Measurements from ENCODE around the gene TRIO. TPM values are rescaled to one million over a fixed set of nuclear protein-coding genes. Genes with fewer than 3 reads are reported as not detected.

The TRIO gene
- total RNA-seq, 1 donor from 2014 or later, result 148 TPM

GRCh38 chr5:14502294-14502690 lies 359.1 kb downstream of the TRIO start:
- TF ChIP-seq CTCF (IDR thresholded peaks at IDR 0.05), result no peak
- no peaks in the 10 kb centered on the region for H3K27me3 ChIP-seq
- intact Hi-C loops (cut with DNase I), result no loop called here
- no peak overlapping the region for H3K4me3 ChIP-seq
- H3K27ac ChIP-seq, result no peak overlapping the region
- H3K36me3 ChIP-seq, result peaks cover 84% of the 10 kb centered on the region
- H3K4me1 ChIP-seq, result no peaks in the 10 kb centered on the region
- no peaks in the 10 kb centered on the region for H3K9me3 ChIP-seq
- ATAC-seq (no peak), DNase-seq (no peak)

- DNase-seq (no peak), ATAC-seq (peak; percentile 38)
- H3K4me3 ChIP-seq, result no peak overlapping the region
- peaks cover 81% of the 10 kb centered on the region for H3K36me3 ChIP-seq
- no peak for TF ChIP-seq CTCF (IDR thresholded peaks at IDR 0.05)
- H3K4me1 ChIP-seq, result no peaks in the 10 kb centered on the region
- no peak overlapping the region for H3K27ac ChIP-seq
- H3K9me3 ChIP-seq, result no peaks in the 10 kb centered on the region
- H3K27me3 ChIP-seq, result no peaks in the 10 kb centered on the region
- intact Hi-C loops (cut with DNase I), result no loop called here
Observed at GRCh38 chr5:14503017-14503680, 360.0 kb downstream of the TRIO start.

- no peaks in the 10 kb centered on the region for H3K4me1 ChIP-seq
- H3K27me3 ChIP-seq, result no peaks in the 10 kb centered on the region
- peaks cover 81% of the 10 kb centered on the region for H3K36me3 ChIP-seq
- no peak overlapping the region for H3K27ac ChIP-seq
- no peaks in the 10 kb centered on the region for H3K9me3 ChIP-seq
- DNase-seq (no peak), ATAC-seq (peak; percentile 5)
- H3K4me3 ChIP-seq, result no peak overlapping the region
- no peak for TF ChIP-seq CTCF (IDR thresholded peaks at IDR 0.05)
- intact Hi-C loops (cut with DNase I), result no loop called here
Observed at GRCh38 chr5:14503681-14504331, 360.7 kb downstream of the TRIO start.

- Histone ChIP-seq H3K9me3 (no peaks in the 10 kb centered on the region), H3K27ac (no peak overlapping the region), H3K4me1 (no peaks in the 10 kb centered on the region), H3K27me3 (no peaks in the 10 kb centered on the region), H3K4me3 (no peak overlapping the region), H3K36me3 (peaks cover 76% of the 10 kb centered on the region)
- intact Hi-C loops (cut with DNase I), result no loop called here
- no peak for DNase-seq
- TF ChIP-seq CTCF (IDR thresholded peaks at IDR 0.05), result no peak
- no peak for ATAC-seq
Observed at GRCh38 chr5:14504332-14504727, 361.2 kb downstream of the TRIO start.

- Histone ChIP-seq H3K4me1 (no peaks in the 10 kb centered on the region), H3K4me3 (no peak overlapping the region), H3K27me3 (no peaks in the 10 kb centered on the region), H3K9me3 (no peaks in the 10 kb centered on the region), H3K36me3 (peaks cover 71% of the 10 kb centered on the region), H3K27ac (no peak overlapping the region)
- DNase-seq, result no peak
- TF ChIP-seq CTCF (IDR thresholded peaks at IDR 0.05), result no peak
- no peak for ATAC-seq
- intact Hi-C loops (cut with DNase I), result no loop called here
Observed at GRCh38 chr5:14504816-14505215, 361.7 kb downstream of the TRIO start.

Measured in upper lobe of right lung (tissue), 1 donor.